Renal pelvis (tissue), 4 donors: ENCODE results near the gene PLCH1. TPM values are rescaled to one million over a fixed set of nuclear protein-coding genes. Genes with fewer than 3 reads are reported as not detected.
A peak's percentile ranks its signal among the peaks of the same experiment; 100 is the strongest.
"Not testable (repeated sequence)": the region's sequence is repeated elsewhere in the genome, so short reads cannot be mapped to it uniquely, and the experiment has no call there.

Experiments
- DNase-seq: peaks from one replicate; pipeline ENCODE4 v3.0.0-alpha.2; 2013
- polyA plus RNA-seq, 3 donors: library from polyadenylated mRNA; unstranded; fragments of 120-200 nt; gene quantifications; one replicate each; pipeline ENCODE4 v1.2.1, GENCODE V29; 2013; ENCODE audit not compliant: insufficient read length in 3 of 3

Gene PLCH1
- polyA plus RNA-seq, 3 donors = 10.7 to 12.8 (median 12.0) TPM

DNA sequence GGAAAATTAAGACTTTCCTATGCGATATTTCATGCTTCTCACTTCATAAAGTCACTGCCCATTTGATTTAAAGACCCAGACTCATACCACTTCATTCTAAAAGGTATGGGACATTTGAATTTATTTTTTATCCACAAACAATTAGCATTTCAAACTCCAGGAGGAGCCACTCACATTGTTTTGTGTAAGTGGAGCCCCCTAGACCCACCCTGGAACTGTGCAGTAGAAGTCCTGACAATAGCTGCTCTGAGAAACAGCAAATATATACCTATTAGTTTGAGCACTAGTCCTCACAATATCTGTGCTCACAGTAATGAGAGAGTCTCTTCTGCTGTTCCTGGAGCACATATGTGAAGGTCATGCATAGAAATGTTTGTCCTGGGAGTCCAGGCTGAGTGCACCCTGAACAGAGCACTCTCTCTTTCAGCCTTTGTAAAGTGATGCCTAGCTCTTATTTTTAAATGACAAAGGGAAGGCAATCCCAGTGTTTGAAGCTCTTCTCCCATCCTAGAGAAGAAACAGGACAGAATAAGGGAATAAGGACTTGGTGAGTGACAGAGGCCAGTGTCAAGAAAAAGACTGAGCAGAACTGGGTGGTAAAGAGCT lies 323.9 kb downstream of the PLCH1 start:
- DNase-seq = no peak

DNA sequence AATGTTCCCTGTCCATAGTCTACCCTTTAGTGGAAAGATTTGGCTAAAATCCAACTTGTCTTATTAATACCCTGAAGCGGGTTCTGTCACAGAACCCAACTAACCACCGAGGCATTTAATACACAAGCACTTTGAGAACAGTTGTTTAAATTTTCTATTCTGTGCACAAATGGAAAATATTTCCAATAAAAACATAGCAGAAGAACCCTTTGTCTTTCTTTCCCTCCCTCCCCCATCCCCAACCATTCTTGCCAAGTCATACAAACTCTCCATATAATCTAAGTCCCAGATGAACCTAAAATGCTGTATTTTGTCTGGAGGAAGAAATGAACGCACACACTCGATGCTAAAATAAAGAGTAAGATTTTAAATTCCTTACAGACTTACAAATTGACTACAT lies 324.5 kb downstream of the PLCH1 start:
- no peak for DNase-seq

DNA sequence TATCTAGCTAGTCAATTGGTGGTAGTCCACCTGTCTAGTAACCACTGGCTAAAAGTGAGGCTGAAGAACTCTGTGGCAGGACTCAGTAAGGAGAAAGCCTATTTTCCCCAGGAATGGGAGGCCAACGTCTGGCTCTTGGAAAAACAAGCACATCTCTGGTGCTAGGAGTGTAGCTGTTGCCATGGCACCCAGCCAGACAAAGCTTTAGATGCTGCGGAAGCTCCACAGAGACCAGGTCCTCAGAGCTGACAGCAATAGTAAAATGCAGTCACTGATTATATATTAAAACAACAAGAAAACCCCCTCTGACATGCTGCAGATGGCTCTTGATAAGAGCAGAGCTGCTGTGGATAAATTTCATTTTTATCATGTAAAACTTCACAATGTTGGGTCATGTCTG lies 326.5 kb downstream of the PLCH1 start:
- DNase-seq = peak; percentile 75

DNA sequence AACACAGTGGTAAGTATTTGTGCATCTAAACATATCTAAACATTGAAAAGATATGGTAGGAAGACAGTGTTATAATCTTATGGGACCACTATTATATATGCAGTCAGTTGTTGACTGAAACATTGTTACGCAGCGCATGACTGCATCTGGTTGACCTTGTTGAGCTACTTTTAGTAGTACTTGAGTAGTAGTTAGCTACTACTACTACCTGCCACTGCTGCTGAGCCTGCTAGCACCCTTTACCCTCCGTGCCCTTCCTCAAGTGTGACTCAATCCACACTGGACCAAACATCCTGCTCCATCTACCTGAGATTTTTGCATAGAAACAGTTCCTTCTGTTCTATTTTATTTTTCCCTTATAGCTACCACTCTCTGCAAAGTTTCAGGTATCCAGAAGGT lies 327.8 kb downstream of the PLCH1 start:
- DNase-seq = no peak

DNA sequence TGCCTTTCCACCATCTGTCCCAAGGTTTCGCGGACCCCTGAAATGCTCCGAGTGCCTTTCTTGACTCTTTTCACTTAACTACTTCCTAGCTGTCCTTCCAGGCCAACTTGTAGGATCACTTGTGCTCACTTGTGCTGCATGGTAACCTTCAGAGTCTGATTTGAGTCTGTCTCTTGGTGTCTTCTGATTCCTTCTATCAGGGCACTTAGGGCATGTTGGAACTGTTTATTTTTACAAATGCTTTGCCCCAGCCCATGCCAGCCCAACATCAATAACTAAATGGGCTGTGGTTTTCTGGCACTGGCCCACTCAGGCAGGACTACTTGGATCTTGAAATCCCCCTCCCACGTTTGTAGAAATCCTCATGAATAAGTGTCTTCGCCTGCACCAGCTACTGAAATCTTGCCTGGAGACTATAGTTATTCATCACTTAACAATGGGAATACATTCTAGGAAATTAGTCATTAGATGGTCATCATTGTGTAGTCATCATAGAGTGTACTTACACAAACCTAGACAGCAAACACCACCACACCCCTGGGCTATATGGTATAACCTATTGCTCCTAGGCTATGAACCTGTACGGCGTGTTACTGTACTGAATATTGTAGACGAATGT lies 328.3 kb downstream of the PLCH1 start:
- DNase-seq = no peak

DNA sequence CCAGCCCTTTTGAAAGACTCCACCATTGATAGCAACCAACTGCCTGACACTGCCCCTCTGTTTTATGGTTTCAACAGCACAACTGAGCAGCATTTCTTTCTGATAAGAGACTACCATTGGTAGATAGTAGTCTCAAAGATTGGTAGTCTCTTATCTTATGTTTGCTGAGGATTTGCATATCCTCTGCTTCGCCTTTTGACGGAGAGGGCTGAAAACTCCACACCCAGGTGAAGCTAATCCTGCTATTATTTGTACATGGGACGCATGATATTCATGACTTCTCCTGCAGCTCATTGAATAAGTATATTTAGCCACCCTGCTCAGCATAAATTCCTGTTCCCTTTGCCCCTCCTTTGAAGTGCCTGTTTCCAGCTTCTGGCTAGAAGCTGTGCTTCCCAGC lies 332.0 kb downstream of the PLCH1 start:
- no peak for DNase-seq

DNA sequence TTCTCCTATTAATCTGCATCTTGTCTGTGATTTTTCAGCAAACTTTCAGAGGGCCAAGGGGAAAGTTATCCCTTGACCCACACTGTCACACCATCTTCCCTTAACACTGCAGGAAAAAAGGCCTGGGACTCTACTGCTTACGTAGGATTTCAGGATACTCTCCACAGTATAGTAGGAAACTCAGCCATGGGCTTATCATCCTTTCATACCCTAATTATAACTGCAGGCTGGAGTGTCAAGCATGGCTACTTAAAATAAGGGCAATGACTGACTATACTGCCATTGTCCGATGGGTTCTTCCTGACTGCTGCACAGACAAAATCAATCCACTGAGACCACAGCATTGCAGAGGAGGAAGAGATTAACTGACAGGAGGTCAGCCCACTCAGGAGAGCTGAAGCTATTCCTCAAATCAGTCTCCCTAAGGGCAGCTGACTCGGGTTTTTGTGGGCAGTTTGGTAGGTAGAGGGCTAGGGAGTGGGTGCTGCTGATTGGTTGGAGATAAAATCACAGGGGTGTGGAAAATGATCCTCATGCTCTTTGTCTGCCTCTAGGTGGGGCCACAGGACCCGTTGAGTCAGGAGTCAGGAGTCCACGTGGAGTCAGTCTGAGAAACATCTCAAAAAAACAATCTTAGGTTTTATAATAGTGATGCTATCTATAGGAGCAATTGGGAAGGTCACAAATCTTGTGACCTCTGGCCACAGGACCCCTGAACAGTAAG lies 333.2 kb downstream of the PLCH1 start:
- no peak for DNase-seq

DNA sequence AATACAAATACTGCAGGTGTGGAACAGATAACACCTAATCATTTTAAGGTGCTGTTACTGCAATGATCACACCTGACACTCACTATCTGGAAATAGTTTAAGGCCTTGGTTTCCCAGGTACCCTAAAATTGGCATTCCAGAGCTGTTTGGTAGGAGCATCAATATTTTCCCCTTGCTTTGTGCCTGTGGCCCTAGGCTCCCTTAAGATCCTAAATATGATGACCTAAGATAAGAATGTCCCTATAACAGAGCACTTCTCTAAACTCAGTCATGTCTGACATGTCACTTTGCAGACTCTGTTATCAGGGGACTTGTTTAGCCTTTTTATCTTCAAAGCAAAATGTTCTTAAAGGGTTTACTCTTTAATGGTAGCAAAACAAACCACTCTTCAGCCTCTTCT lies 335.5 kb downstream of the PLCH1 start:
- DNase-seq = no peak

DNA sequence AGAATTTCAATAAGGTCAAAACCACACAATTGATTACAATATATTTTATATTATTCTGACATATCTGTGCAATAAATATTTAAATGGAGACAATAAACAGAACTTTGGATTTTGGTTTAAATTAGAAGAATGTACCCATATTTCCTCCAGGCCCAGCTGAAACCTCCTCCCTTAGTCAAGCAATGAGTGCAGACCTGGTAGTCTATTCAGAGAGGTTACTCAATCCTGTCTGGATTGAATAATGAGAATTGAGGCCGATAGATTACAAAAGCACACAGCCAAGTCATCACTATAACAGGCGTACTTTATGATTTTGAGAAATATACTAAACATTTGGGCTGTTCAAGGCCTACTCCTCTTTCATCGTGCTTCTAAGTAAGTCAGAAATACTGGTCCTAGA lies 336.9 kb downstream of the PLCH1 start:
- no peak for DNase-seq

DNA sequence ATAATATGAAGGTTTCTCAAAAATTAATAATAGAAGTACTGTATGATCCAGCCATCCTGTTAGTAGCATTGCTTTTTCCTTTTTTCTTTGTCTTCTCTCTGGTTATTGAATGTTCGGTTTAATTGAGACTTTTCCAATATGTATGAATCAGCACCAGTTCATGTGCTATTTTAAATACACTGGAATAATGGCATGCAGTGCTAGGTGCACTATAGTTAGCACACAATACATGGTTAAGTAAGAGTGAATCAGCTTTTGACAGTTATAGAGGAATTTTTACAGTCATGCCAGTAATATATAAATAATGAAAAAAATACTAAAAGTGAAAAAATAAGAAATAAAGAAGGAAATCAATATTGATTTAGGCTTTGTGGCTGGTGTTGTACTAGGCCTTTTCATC lies 337.5 kb downstream of the PLCH1 start:
- no peak for DNase-seq

DNA sequence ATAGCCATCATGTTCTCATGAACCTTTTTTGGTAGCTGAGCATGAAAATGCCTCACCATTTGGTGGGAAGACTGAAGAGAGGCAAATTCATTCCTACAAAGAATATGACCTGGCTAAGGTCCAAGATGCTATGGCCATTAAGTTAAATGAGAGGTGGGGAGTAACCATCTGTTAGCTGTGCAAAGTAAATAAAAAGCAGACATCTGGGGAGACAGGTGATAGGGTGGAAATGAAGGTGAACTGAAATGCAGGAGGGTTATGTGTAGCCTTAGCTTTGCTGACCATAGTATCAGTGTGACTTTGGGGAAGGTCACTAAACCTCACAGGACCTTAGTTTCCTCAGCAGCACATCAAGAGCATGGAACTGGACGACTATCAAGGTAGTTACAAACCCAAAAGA lies 340.4 kb downstream of the PLCH1 start:
- no peak for DNase-seq

DNA sequence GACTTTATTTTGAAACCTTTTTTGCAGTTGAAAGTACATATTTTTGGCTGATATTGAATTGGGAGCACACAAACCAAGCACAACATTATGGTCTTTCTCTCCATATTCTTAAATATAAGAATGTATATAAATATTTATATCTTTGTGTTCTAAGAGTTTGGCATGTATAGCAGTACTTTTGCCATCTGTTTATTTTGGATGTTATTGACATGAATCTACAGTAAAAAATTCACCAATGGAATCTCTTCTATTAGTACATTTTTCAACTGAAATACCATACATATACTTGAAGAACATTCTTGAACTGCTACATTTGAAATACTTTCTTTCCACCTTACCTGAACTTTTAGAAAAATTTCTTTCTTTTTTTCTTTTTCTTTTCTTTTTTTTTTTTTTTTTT lies 342.2 kb downstream of the PLCH1 start:
- no peak for DNase-seq

DNA sequence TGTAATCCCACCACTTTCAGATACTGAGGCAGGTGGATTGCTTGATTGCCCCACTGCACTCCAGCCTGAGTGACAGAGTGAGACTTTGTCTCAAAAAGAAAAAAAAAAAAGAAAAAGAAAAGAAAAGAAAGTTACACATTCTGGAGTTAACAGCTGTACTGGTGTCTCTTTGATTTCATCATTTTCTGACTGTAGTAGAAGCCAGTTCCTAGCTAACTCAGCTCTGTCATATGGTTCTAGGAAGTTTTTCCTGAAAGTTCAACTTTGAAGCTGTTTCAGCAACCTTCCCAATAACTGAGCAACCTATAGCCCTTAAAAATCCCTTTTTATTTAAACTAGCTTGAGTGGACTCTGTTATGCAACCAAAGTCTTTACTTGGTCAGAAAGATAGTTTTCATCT lies 346.8 kb downstream of the PLCH1 start:
- no peak for DNase-seq

DNA sequence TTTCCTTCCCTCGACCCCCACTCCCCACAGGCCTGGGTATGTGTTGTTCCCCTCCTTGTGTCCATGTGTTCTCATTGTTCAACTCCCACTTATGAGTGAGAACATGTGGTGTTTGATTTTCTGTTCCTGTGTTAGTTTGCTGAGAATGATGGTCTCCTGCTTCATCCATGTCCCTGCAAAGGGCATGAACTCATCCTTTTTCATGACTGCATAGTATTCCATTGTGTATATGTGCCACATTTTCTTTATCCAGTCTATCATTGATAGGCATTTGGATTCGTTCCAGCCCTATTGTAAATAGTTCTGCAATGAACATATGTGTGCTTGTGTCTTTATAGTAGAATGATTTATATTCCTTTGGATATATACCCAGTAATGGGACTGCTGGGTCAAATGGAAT lies 350.0 kb downstream of the PLCH1 start:
- not testable (repeated sequence) for DNase-seq

DNA sequence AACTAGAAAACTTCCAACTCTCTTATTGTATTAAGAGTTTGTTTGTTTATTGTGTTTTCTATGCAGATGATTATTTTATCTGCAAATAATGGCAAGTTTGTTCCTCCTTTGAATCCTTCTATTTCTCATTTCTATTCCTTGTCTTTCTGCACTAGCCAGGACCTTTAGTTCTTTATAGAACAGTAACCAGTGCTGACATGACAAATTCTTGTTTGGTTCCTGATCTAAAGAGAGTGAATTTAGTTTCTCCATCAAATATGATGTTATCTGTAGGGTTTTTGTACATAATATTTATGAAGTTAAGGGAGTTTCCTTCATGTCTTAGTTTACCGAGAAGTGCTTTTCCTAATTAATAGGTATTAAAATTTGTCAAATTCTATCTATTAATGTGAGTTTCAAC lies 350.6 kb downstream of the PLCH1 start:
- DNase-seq = no peak

DNA sequence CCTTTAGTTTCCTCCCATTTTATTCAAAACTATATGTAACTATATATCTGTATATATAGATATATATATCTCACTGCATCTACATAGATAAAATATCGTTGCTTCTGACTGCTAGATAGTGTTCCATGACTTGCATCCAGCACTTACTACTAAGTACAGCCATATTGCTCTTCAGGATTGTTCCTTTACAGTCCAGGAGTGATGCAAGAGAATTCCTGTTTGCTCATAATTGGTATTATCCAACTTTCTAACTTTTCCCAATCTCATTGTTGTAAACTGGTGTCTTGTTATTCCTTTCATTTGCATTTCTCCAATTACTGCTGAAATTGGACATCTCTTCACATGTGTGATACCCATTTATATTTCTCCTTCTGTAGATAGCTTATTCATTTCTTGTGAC lies 351.6 kb downstream of the PLCH1 start:
- no peak for DNase-seq

DNA sequence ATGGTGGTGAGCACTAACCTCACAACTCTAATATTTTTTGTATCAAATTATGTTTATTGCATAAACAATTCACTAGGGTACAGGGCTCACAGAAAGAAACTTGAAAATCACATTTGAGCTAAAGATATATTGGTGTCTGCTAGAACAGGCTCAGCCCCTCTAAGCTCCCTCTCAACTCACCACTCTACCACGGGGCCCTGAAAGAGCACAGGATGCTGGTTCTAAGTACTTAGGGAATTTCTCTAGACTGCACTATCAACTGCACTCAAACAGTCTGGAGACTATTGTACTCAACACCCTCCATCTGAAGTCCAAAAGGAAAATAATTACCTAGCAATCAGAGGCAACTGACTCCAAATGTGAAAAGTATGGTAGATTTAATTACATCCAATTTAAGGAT lies 352.7 kb downstream of the PLCH1 start:
- no peak for DNase-seq

DNA sequence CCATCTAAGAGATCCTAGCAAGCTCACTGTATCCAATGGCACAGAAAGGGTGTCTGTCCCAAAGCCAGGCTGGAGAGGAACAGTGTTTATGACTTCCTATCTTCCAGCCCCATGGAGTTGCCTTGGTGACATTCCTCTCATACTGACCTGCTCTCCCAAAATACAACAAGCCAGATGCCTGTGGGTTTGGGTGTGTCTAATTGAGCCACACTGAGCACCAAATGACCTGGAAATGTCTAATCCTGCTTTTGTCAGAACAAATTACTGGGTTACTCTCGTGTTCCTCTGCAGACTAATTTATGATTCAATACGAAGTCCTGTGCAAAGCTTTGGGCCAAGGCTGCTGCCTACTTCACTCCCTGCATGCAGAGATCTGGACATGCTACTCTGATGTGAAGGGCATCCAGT lies 353.3 kb downstream of the PLCH1 start:
- no peak for DNase-seq

DNA sequence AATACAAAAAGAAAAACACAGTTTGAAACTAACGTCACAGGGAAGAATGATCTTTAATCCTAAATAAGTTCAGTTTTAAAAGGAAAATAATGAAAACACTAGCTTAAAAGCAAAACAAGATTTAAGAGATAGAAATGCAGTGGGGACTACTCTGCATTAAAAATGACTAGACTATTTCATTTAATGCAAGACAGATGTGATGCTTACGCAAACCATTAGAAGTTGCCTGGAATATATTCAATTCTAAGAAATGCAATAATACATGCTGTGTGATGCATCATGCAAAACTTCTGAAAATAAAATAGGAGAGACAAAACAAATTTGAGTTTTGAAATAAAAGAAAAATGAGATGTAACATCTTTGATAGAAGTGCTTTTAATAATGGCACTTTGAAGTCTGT lies 353.8 kb downstream of the PLCH1 start:
- DNase-seq = no peak

DNA sequence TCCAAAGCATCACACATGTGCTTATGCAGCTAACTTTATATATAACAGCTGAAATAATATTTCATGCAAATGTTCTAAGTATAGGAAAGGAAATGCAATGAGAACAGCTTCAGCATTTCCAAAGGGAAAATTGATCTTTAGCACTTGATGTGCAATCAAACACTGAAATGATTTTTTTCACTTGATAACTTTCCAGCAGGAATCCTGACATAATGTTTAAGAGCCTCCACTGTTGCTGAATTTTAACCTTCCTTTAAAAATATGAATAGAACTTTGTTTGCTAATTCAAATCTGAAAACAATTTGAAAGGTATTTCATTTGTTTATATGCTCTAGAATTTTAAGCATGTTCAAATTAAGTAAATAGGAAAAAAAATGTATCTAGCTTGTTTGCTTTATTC lies 354.5 kb downstream of the PLCH1 start:
- DNase-seq = no peak

DNA sequence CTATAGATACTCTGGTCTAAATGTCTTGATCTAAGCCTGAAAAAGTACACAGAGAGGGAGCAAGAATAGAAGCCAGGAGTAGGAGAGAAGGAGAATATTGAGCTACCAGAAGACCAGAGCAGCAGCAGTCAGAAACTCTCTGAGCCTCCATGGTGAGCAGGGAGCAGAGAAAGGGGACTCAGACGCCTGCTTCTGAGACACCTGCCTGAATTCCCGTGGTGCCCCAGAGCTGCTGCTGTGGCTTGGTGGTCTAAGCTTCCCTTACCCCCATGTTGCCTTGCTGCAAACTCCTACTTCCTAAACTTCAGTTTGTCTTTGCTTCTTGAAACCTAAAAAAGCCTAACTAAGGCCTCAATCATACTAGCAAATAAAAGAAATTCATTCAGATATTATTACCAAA lies 356.5 kb downstream of the PLCH1 start:
- DNase-seq = no peak

DNA sequence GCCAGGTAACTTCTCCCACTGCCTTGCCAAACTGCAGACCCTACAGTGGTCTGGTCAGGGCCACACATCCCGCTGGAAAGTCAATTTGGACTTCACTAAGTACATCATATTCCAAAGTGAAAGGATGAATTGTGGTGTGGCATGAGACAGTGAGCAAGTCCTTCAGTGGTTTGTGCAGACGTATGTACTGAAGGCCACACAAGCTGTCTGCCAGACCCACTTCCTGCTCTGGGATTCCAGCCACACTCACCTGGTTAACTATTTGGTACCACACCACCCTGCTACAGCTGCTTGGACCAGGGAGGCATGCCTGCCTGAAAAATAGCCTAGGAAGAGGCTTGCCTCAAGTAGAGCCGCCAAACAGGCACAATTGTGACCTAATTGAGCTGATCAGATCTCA lies 357.3 kb downstream of the PLCH1 start:
- DNase-seq = no peak

DNA sequence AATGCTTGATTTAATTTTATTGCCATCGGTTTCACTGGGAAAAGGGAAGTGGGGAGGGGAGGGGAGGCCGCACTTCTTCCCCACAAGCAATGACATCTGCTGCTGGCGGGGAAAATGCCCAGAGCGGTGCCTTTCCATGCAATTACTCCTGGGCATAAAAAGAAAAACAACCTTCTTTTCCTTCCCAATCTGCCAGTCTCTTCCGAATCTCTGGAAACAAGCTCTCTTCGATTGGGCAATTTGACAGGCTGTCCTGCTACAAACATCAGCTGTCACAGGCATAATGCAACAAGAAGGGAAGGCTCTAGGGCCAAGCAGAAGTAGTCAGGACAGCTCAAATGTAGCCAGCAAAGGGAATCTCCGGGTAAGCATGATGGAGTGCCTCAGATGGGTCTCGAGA lies 358.0 kb downstream of the PLCH1 start:
- no peak for DNase-seq
